Caco-2 (cell line): ENCODE measurements around the gene RBM33. TPM values are rescaled to one million over a fixed set of nuclear protein-coding genes. Genes with fewer than 3 reads are reported as not detected.

ENCODE experiments used
- BruUV-seq: library from RNA; stranded (reverse); fragments of 400-500 nt; replicated peaks from 2 replicates; lab custom pipeline; 2021; lab: Mats Ljungman, UMichigan
- CTCF ChIA-PET: fragments of 300-600 bp; sonication (Branson Sonifier 250); formaldehyde crosslinking; loops from one replicate; lab custom pipeline; 2022; ENCODE audit warnings: antibody characterized with exemption; lab: Charles Lee
- POLR2A ChIA-PET: fragments of 300-600 bp; sonication (Branson Sonifier 250); formaldehyde crosslinking; loops from one replicate; lab custom pipeline; 2022; ENCODE audit warnings: antibody characterized with exemption; lab: Charles Lee
- DNase-seq, 2 experiments: peaks; one replicate each; pipeline versions ENCODE4 v3.0.0 to v3.0.0-alpha.2; 2020 to 2022
- H3K27me3 ChIP-seq: replicated peaks from 2 replicates; pipeline ENCODE4 v1.6.0; 2011; ENCODE audit warnings: low read length; ENCODE audit not compliant: control insufficient read depth, insufficient read depth
- H3K36me3 ChIP-seq: 2 replicates; pipeline ENCODE4 v1.5.1; 2011; ENCODE audit warnings: low read length; ENCODE audit not compliant: control insufficient read depth, insufficient read depth
- H3K4me1 ChIP-seq: fragments of 250-450 bp; sonication (Bioruptor Pico); 2 replicates; pipeline ENCODE4 v1.5.1; 2020; ENCODE audit warnings: mild to moderate bottlenecking
- H3K4me3 ChIP-seq: 2 replicates; pipeline ENCODE4 v1.5.1; 2011; ENCODE audit warnings: low read depth, mild to moderate bottlenecking, control low read depth, low read length
- H3K9me3 ChIP-seq: fragments of 250-450 bp; sonication (Bioruptor Pico); 2 replicates; pipeline ENCODE4 v1.5.1; 2020; ENCODE audit warnings: mild to moderate bottlenecking, moderate library complexity
- H3K27ac Mint-ChIP-seq: one replicate; pipeline ENCODE4 v1.8.0; 2022; ENCODE audit warnings: mixed read lengths; ENCODE audit not compliant: unreplicated experiment
- H3K27me3 Mint-ChIP-seq: one replicate; pipeline ENCODE4 v1.8.0; 2022; ENCODE audit warnings: mixed read lengths; ENCODE audit not compliant: insufficient read depth, unreplicated experiment
- H3K36me3 Mint-ChIP-seq: one replicate; pipeline ENCODE4 v1.8.0; 2022; ENCODE audit warnings: mild to moderate bottlenecking, mixed read lengths; ENCODE audit not compliant: insufficient read depth, unreplicated experiment
- H3K4me1 Mint-ChIP-seq: one replicate; pipeline ENCODE4 v1.8.0; 2022; ENCODE audit warnings: low read depth, mixed read lengths; ENCODE audit not compliant: unreplicated experiment
- H3K4me3 Mint-ChIP-seq: one replicate; pipeline ENCODE4 v1.8.0; 2022; ENCODE audit warnings: mild to moderate bottlenecking, moderate library complexity, mixed read lengths; ENCODE audit not compliant: unreplicated experiment
- H3K9me3 Mint-ChIP-seq: one replicate; pipeline ENCODE4 v1.8.0; 2022; ENCODE audit warnings: mixed read lengths; ENCODE audit not compliant: unreplicated experiment
- intact Hi-C: fragments of 100-400 bp; cut with micrococcal nuclease; formaldehyde crosslinking; loops from one replicate; pipeline ENCODE4 v1.10.0; 2022; ENCODE audit not compliant: unreplicated experiment
- total RNA-seq: library from RNA; stranded (reverse); gene quantifications from 2 replicates; pipeline ENCODE4 v1.2.3, GENCODE V29; 2022
- TF ChIP-seq, protein P1 (sequence below), 2 experiments: fragments of 200-600 bp in 1 of 2; IDR thresholded peaks; 1 replicate in 1 of 2; 2 replicates in 1 of 2; pipeline versions ENCODE4 v1.5.1 to v1.8.0; 2011 to 2022; ENCODE audit warnings: antibody characterized with exemption in 1 of 2, control low read depth in 1 of 2, inconsistent platforms in 1 of 2, low read depth in 1 of 2, low read length in 1 of 2, mild to moderate bottlenecking in 1 of 2, moderate library complexity in 1 of 2; ENCODE audit not compliant: insufficient read depth in 1 of 2, severe bottlenecking in 1 of 2, unreplicated experiment in 1 of 2

Gene RBM33
- total RNA-seq, 1 experiment from 2014 or later, result 82.8 TPM

DNA sequence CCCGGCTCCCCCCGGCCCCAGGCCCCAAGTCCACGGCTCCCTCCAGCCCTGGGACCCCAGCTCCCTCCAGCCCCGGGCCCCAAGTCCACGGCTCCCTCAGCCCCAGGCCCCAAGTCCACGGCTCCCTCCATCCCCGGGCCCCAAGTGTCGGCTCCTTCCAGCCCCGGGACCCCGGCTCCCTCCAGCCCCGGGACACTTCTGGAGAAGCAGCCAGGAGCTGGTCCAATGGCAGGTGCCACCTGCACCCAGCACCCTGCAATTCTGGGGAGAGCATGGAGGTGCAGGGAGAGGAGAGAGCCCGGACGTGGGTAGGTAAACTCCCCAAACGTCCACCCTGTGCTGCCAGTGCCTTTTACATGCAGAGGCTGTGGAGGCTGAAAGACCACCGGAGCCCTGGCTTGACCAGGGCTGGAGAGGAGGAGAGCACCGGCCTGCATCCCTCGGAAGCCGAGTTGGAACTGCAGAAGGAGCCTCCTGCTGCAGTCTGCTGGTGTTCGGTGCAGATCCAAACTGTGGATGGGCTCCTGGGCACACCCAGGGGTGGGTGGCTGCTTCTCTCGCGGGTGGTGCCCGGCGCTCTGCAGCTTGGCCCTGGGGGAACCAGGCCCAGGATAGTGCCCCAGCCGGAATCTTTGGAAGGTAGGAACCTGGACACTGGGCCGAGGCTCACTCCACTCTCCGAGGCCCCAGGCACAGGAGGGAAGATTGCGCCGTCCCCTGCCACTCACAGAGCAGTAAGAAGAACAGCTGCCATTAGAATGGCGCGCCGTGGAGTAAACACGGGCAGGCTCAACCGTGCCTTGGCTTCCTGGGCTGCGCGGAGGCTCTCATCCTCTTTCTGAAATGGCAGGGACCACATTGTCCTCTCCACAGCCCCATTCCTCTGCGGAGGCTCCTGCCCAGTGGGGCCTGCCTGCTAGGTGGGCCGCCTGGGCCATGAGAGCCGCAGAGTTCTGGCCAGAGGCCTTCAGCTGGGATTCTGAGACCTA is 153.1 kb downstream of the RBM33 start:
- H3K9me3 ChIP-seq, result no peaks in the 10 kb centered on the region
- H3K4me3 Mint-ChIP-seq, result no peak overlapping the region
- H3K4me1 Mint-ChIP-seq, result no peaks in the 10 kb centered on the region
- intact Hi-C loops, result loop anchor here (1.0 to 5.0 kb wide), 5 partner anchors 359 to 1020 kb away; no protein-coding TSS in a partner anchor
- peaks cover 7% of the 10 kb centered on the region; the same call in 1 of the 2 replicates for H3K4me1 ChIP-seq
- H3K36me3 Mint-ChIP-seq, result no peaks in the 10 kb centered on the region
- no peaks in the 10 kb centered on the region for H3K9me3 Mint-ChIP-seq
- ChIA-PET POLR2A (no interaction called here), CTCF (no interaction called here)
- TF ChIP-seq, protein P1, sequence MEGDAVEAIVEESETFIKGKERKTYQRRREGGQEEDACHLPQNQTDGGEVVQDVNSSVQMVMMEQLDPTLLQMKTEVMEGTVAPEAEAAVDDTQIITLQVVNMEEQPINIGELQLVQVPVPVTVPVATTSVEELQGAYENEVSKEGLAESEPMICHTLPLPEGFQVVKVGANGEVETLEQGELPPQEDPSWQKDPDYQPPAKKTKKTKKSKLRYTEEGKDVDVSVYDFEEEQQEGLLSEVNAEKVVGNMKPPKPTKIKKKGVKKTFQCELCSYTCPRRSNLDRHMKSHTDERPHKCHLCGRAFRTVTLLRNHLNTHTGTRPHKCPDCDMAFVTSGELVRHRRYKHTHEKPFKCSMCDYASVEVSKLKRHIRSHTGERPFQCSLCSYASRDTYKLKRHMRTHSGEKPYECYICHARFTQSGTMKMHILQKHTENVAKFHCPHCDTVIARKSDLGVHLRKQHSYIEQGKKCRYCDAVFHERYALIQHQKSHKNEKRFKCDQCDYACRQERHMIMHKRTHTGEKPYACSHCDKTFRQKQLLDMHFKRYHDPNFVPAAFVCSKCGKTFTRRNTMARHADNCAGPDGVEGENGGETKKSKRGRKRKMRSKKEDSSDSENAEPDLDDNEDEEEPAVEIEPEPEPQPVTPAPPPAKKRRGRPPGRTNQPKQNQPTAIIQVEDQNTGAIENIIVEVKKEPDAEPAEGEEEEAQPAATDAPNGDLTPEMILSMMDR (IDR thresholded peaks at IDR 0.05; ENCODE audit: insufficient read depth in 1 of 2, low read depth in 1 of 2, low read length in 1 of 2, severe bottlenecking in 1 of 2, unreplicated experiment in 1 of 2), result no peak
- no peaks in the 10 kb centered on the region for H3K36me3 ChIP-seq
- no peak for DNase-seq
- H3K27me3 Mint-ChIP-seq, result no peaks in the 10 kb centered on the region
- H3K27me3 ChIP-seq, result no peaks in the 10 kb centered on the region
- no TSS peak for BruUV-seq
- H3K4me3 ChIP-seq, result no peak overlapping the region
- no peak overlapping the region for H3K27ac Mint-ChIP-seq

DNA sequence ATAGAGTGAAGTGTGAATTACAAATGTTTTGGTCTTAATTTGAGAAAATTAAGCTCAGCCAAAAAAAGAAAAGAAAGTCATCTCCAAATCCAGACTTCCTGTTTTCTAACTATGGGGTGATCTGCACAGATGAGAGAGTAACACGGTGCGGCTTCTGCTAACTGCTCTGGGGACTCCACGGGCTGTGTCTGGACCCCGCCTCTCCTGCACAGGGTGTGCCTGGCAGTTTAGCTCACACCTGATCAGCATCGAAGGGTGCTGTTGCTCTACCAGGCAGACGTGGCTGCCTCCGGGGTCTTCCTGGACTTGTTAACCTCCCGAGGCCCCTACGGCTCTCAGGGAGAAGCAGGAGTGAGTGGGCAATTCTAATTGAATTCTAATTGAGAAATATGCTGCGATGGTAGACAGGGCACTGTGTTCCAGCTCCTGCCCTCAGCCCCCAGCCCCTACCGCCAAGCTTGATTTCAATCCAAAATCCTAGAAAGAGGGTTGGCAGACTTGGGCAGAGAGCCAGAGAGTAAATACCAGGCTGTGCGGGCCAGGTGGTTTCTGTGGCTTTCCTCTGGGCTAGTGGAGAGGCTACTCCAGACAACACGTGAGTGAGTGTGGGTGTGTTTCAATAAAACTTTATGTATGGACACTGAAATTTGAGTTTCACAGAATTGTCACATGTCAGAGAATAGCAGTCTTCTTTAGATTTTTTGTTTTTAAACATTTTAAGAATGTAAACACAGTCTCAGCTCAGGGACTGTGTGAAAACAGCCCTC is 154.4 kb downstream of the RBM33 start:
- no TSS peak for BruUV-seq
- peaks cover 5% of the 10 kb centered on the region for H3K36me3 Mint-ChIP-seq
- Histone ChIP-seq H3K4me1 (peaks cover 7% of the 10 kb centered on the region; the same call in 1 of the 2 replicates), H3K36me3 (no peaks in the 10 kb centered on the region), H3K4me3 (no peak overlapping the region), H3K9me3 (no peaks in the 10 kb centered on the region), H3K27me3 (no peaks in the 10 kb centered on the region)
- CTCF ChIA-PET, result no interaction called here
- H3K27ac Mint-ChIP-seq, result no peak overlapping the region
- intact Hi-C loops, result loop anchor here (5.0 kb wide), 1 partner anchor 1018 kb away; no protein-coding TSS in a partner anchor
- POLR2A ChIA-PET, result interaction anchor here (0.6 kb wide), 1 partner anchor 12 kb away, joined by 4 read pairs; no protein-coding TSS in a partner anchor
- DNase-seq, result no peak
- no peaks in the 10 kb centered on the region for H3K4me1 Mint-ChIP-seq
- H3K9me3 Mint-ChIP-seq, result no peaks in the 10 kb centered on the region
- no peaks in the 10 kb centered on the region for H3K27me3 Mint-ChIP-seq
- TF ChIP-seq, protein P1 (IDR thresholded peaks at IDR 0.05; ENCODE audit: insufficient read depth in 1 of 2, low read depth in 1 of 2, low read length in 1 of 2, severe bottlenecking in 1 of 2, unreplicated experiment in 1 of 2), result no peak
- no peak overlapping the region for H3K4me3 Mint-ChIP-seq

DNA sequence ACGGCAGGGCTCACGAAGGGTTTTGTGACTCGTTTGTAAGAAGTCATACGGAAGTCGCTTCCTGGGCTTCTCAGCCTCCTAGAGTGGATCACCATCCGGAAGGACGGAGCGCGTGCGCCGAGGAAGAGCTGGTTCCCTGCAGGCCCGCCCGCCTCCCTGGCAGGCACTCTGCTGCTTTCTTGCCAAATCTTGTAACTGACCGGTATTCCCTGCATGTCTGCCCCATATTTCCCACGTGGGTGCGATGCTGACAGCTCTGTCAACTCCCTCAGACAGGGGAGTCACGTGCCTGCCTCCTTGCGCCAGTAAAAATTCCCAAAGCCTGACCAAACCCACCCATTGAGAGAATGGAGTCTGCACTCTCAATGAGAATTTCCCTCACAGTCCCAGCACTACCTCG is 155.1 kb downstream of the RBM33 start:
- Mint-ChIP-seq H3K27me3 (no peaks in the 10 kb centered on the region), H3K4me1 (no peaks in the 10 kb centered on the region), H3K36me3 (peaks cover 6% of the 10 kb centered on the region), H3K9me3 (no peaks in the 10 kb centered on the region), H3K4me3 (no peak overlapping the region), H3K27ac (no peak overlapping the region)
- DNase-seq, result no peak
- Histone ChIP-seq H3K4me1 (peaks cover 8% of the 10 kb centered on the region; the same call in 1 of the 2 replicates), H3K36me3 (no peaks in the 10 kb centered on the region), H3K4me3 (no peak overlapping the region), H3K9me3 (no peaks in the 10 kb centered on the region), H3K27me3 (no peaks in the 10 kb centered on the region)
- BruUV-seq, result no TSS peak
- POLR2A ChIA-PET, result interaction anchor here (0.6 kb wide), 1 partner anchor 13 kb away, joined by 4 read pairs; no protein-coding TSS in a partner anchor
- TF ChIP-seq, protein P1 (IDR thresholded peaks at IDR 0.05; ENCODE audit: insufficient read depth in 1 of 2, low read depth in 1 of 2, low read length in 1 of 2, severe bottlenecking in 1 of 2, unreplicated experiment in 1 of 2), result no peak
- CTCF ChIA-PET, result no interaction called here
- intact Hi-C loops, result loop anchor here (5.0 kb wide), 1 partner anchor 1018 kb away; no protein-coding TSS in a partner anchor
